Fibroblast of lung (primary cell): ENCODE data around the gene MARK4. TPM values are rescaled to one million over a fixed set of nuclear protein-coding genes. Genes with fewer than 3 reads are reported as not detected.

Experiments
- DNase-seq, 2 donors: peaks; one replicate each; pipeline versions ENCODE4 v3.0.0 to v3.0.0-alpha.2; 2010; ENCODE audit warnings: low read depth in 2 of 2
- H2AFZ ChIP-seq: 2 replicates; pipeline ENCODE4 v1.5.1; 2012; ENCODE audit warnings: low read length, control low read depth, inconsistent platforms
- H3K27ac ChIP-seq: 2 replicates; pipeline ENCODE4 v1.5.1; 2011; ENCODE audit warnings: low read length, control low read depth; ENCODE audit not compliant: insufficient read depth
- H3K27me3 ChIP-seq: 2 replicates; pipeline ENCODE4 v1.5.1; 2011; ENCODE audit warnings: mild to moderate bottlenecking, low read length; ENCODE audit not compliant: control insufficient read depth, insufficient read depth
- H3K36me3 ChIP-seq: 2 replicates; pipeline ENCODE4 v1.5.1; 2011; ENCODE audit warnings: low read length; ENCODE audit not compliant: control insufficient read depth, insufficient read depth
- H3K4me1 ChIP-seq: 2 replicates; pipeline ENCODE4 v1.5.1; 2011; ENCODE audit warnings: low read length; ENCODE audit not compliant: control insufficient read depth, insufficient read depth; ENCODE audit errors: extremely low read depth
- H3K4me2 ChIP-seq: 2 replicates; pipeline ENCODE4 v1.5.1; 2011; ENCODE audit warnings: low read length, control low read depth; ENCODE audit not compliant: insufficient read depth; ENCODE audit errors: extremely low read depth
- H3K4me3 ChIP-seq, 4 experiments: fragments of 200-600 bp in 1 of 4; sonication (generic) in 1 of 4; replicated peaks in 1 of 4; 2 replicates each; pipeline ENCODE4 v1.5.1; 2011 to 2016; ENCODE audit warnings: low read length in 4 of 4, low read depth in 3 of 4, mild to moderate bottlenecking in 3 of 4, control low read depth in 2 of 4, inconsistent platforms in 1 of 4, mixed read lengths in 1 of 4; ENCODE audit not compliant: insufficient read depth in 1 of 4; ENCODE audit errors: control extremely low read depth in 1 of 4
- H3K79me2 ChIP-seq: 2 replicates; pipeline ENCODE4 v1.5.1; 2012; ENCODE audit warnings: mild to moderate bottlenecking, low read length, inconsistent platforms; ENCODE audit not compliant: control insufficient read depth, insufficient read depth
- H3K9ac ChIP-seq: 2 replicates; pipeline ENCODE4 v1.5.1; 2011; ENCODE audit warnings: mild to moderate bottlenecking, low read length, control low read depth; ENCODE audit not compliant: insufficient read depth
- H3K9me3 ChIP-seq: 2 replicates; pipeline ENCODE4 v1.5.1; 2012; ENCODE audit warnings: low read depth, low read length; ENCODE audit not compliant: control insufficient read depth, insufficient read depth
- H4K20me1 ChIP-seq: 2 replicates; pipeline ENCODE4 v1.5.1; 2011; ENCODE audit warnings: low read length; ENCODE audit not compliant: control insufficient read depth, insufficient read depth; ENCODE audit errors: extremely low read depth
- EZH2 ChIP-seq: IDR thresholded peaks from 2 replicates; pipeline ENCODE4 v1.5.1; 2012; ENCODE audit warnings: low read length, control low read depth, mild to moderate bottlenecking; ENCODE audit errors: missing control alignments
- polyA plus RNA-seq, 2 donors: library from polyadenylated mRNA; depleted of rRNA in 1 of 2; stranded (reverse) in 1 of 2; unstranded in 1 of 2; fragments of >200 nt; gene quantifications; 2 replicates each; pipeline ENCODE4 v1.2.1, GENCODE V29; 2011 to 2012; ENCODE audit warnings: missing spikeins in 1 of 2
- total RNA-seq: library from RNA; depleted of rRNA; stranded (reverse); fragments of >200 nt; gene quantifications from 2 replicates; pipeline ENCODE4 v1.2.1, GENCODE V29; 2014
- TF ChIP-seq, protein P1 (sequence below), 2 donors: IDR thresholded peaks in 1 of 2; conservative IDR thresholded peaks in 1 of 2; 1 replicate in 1 of 2; 2 replicates in 1 of 2; pipeline ENCODE4 v1.5.1; 2011 to 2012; ENCODE audit warnings: low read length in 2 of 2, control low read depth in 1 of 2, inconsistent platforms in 1 of 2, low read depth in 1 of 2, mild to moderate bottlenecking in 1 of 2

The MARK4 gene
- total and polyA plus RNA-seq, 2 donors (not counting 1 experiment from before 2014, with no cell fraction given): 8.9 to 14.1 TPM

DNA sequence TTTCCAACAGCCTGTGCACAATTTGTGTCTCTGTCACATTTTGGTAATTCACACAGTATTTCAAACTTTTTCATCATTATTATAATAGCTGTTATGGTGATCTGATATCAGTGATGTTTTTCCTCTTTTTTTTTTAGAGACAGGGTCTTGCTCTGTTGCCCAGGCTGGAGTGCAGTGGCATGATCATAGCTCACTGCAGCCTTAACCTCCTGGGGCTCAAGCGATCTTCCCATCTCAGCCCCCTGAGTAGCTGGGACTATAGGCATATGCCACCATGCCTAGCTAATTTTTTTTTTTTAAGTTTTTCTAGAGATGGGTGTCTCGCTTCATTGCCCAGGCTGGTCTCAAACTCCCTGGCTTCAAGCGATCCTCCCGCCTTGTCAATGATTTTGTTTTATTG lies 5.8 kb downstream of the MARK4 start:
- H3K4me2 ChIP-seq: no peak overlapping the region
- peaks cover 18% of the 10 kb centered on the region for H3K79me2 ChIP-seq
- DNase-seq: no peak
- no peak overlapping the region for H3K4me3 ChIP-seq
- no peak overlapping the region for H3K27ac ChIP-seq
- H3K27me3 ChIP-seq: no peaks in the 10 kb centered on the region
- H2AFZ ChIP-seq: no peak overlapping the region
- peaks cover 2% of the 10 kb centered on the region for H3K4me1 ChIP-seq
- no peaks in the 10 kb centered on the region for H4K20me1 ChIP-seq
- TF ChIP-seq EZH2: no peak
- TF ChIP-seq, protein P1, sequence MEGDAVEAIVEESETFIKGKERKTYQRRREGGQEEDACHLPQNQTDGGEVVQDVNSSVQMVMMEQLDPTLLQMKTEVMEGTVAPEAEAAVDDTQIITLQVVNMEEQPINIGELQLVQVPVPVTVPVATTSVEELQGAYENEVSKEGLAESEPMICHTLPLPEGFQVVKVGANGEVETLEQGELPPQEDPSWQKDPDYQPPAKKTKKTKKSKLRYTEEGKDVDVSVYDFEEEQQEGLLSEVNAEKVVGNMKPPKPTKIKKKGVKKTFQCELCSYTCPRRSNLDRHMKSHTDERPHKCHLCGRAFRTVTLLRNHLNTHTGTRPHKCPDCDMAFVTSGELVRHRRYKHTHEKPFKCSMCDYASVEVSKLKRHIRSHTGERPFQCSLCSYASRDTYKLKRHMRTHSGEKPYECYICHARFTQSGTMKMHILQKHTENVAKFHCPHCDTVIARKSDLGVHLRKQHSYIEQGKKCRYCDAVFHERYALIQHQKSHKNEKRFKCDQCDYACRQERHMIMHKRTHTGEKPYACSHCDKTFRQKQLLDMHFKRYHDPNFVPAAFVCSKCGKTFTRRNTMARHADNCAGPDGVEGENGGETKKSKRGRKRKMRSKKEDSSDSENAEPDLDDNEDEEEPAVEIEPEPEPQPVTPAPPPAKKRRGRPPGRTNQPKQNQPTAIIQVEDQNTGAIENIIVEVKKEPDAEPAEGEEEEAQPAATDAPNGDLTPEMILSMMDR (conservative IDR thresholded peaks at IDR 0.05 in 1 of 2, IDR thresholded peaks at IDR 0.05 in 1 of 2; ENCODE audit: low read depth in 1 of 2, low read length in 2 of 2): no peak
- no peak overlapping the region for H3K9ac ChIP-seq
- no peaks in the 10 kb centered on the region for H3K9me3 ChIP-seq
- H3K36me3 ChIP-seq: no peaks in the 10 kb centered on the region

DNA sequence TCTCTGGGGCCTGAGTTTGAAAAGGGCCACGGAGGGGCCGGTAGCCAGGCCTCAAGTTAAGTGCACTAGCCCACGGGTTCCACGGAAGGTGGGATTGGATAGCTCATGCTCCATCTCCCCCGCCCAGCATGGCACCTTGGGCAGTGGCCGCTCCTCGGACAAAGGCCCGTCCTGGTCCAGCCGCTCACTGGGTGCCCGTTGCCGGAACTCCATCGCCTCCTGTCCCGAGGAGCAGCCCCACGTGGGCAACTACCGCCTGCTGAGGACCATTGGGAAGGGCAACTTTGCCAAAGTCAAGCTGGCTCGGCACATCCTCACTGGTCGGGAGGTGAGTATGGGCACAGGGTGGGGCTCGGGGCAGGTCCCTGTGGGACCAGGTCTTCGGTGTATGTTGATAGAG lies 7.8 kb downstream of the MARK4 start:
- Histone ChIP-seq H3K4me2 (no peak overlapping the region), H3K4me1 (no peaks in the 10 kb centered on the region), H4K20me1 (no peaks in the 10 kb centered on the region), H3K4me3 (no peak overlapping the region), H3K79me2 (peaks cover 9% of the 10 kb centered on the region), H3K27me3 (no peaks in the 10 kb centered on the region), H3K27ac (no peak overlapping the region), H3K9me3 (no peaks in the 10 kb centered on the region), H2AFZ (no peak overlapping the region), H3K9ac (no peak overlapping the region), H3K36me3 (no peaks in the 10 kb centered on the region)
- no peak for DNase-seq
- no peak for TF ChIP-seq EZH2
- TF ChIP-seq, protein P1 (conservative IDR thresholded peaks at IDR 0.05 in 1 of 2, IDR thresholded peaks at IDR 0.05 in 1 of 2; ENCODE audit: low read depth in 1 of 2, low read length in 2 of 2): no peak

DNA sequence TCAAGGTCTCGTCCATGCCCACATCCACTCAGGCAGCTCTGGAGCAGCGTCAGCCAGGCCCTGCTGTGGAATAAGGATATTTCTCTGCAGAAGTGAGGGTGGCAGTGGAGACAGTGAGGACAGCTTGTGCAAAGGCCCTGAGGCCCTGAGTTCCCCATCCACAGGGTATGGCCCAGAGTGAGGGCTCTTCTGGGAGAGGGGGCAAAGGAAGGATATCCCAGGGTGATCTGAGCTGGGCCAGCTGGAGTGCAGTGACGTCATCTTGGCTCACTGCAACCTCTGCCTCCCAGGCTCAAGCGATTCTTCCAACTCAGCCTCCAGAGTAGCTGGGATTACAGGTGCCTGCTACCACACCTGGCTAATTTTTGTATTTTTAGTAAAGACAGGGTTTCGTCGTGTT lies 11.5 kb downstream of the MARK4 start:
- H3K4me1 ChIP-seq: no peaks in the 10 kb centered on the region
- H3K36me3 ChIP-seq: no peaks in the 10 kb centered on the region
- H3K27me3 ChIP-seq: no peaks in the 10 kb centered on the region
- DNase-seq: no peak
- TF ChIP-seq, protein P1 (conservative IDR thresholded peaks at IDR 0.05 in 1 of 2, IDR thresholded peaks at IDR 0.05 in 1 of 2; ENCODE audit: low read depth in 1 of 2, low read length in 2 of 2): no peak
- no peaks in the 10 kb centered on the region for H3K9me3 ChIP-seq
- no peak overlapping the region for H3K9ac ChIP-seq
- H3K79me2 ChIP-seq: no peaks in the 10 kb centered on the region
- H4K20me1 ChIP-seq: no peaks in the 10 kb centered on the region
- H3K4me2 ChIP-seq: no peak overlapping the region
- no peak overlapping the region for H3K27ac ChIP-seq
- no peak overlapping the region for H3K4me3 ChIP-seq
- H2AFZ ChIP-seq: no peak overlapping the region
